ENCODE measurements around the gene MMP24.
"Not testable (repeated sequence)": the region's sequence is repeated elsewhere in the genome, so short reads cannot be mapped to it uniquely, and the experiment has no call there.

MMP24 gene

DNA sequence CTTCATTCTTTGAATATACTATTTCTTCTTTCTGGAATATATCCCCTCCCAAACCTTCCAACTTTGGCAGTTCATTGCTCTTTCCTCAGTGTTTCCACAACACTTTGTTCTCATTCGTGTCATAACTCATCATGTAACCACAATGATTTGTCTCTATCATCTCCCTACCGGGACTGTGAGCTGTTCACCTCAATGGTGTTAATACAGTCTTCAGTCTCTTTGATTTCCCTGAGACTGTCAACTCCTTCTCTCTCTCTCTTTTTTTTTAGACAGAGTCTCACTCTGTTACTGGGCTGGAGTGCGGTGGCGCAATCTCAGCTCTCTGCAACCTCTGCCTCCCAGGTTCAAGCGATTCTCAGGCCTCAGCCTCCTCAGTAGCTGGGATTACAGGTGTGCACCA, 2.5 kb upstream of the MMP24 start:
- DNase-seq: no peak

DNA sequence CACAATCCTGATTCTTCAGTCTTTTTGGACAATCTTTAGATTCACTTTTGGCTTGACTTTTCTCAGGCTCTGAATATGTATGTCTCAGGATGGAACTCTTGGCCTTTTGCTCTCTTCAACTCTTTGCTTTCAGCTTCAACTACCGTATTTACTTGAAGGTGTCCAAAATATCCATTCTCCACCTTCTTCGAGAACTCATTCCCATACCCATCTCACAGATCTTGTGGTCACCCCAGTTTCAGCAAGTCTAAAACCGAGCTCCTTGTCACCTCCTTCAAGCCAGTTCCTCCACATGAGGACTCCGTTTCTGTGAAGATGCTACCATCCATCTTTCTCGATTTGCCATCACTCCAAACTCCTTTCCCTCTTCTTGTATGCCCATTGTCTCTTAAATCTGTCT, 2.0 kb upstream of the MMP24 start:
- no peak for DNase-seq

DNA sequence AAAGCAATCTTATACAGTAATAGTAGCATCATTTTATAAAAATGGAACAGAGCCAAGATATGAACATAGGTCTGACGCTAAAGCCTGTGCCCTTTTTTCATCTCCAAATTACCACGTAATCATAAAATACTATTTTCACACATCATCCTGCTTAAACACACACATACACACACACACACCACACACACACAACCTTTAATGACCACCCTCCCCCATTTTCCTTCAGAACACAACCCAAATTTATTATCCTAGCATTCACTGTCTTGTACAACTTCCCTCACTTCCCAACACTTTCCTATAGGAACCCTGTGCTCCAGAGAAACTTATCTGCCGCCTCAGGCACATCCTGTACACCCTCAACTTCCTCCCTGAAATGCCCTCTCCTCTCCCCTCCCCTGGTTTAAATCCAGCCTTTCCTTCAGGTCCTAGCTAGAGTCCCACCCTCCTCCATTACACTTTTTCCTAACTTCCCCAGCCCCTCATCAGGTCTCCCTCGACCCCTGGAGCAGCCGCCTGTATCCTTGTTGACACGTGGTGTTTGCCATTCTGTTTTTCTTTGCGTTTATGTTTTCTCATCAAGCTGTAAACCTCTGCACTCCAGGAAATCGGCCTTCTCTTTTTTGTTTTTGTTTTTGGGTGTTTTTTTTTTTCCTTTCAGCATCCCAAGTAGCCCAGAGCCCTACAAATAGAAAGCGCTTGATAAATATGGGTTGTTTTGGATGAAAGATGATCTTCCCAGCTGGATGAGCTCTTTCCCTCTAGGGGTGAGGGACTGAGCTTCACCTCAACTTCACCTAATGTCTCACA, 968 bp upstream of the MMP24 start:
- no peak for DNase-seq

DNA sequence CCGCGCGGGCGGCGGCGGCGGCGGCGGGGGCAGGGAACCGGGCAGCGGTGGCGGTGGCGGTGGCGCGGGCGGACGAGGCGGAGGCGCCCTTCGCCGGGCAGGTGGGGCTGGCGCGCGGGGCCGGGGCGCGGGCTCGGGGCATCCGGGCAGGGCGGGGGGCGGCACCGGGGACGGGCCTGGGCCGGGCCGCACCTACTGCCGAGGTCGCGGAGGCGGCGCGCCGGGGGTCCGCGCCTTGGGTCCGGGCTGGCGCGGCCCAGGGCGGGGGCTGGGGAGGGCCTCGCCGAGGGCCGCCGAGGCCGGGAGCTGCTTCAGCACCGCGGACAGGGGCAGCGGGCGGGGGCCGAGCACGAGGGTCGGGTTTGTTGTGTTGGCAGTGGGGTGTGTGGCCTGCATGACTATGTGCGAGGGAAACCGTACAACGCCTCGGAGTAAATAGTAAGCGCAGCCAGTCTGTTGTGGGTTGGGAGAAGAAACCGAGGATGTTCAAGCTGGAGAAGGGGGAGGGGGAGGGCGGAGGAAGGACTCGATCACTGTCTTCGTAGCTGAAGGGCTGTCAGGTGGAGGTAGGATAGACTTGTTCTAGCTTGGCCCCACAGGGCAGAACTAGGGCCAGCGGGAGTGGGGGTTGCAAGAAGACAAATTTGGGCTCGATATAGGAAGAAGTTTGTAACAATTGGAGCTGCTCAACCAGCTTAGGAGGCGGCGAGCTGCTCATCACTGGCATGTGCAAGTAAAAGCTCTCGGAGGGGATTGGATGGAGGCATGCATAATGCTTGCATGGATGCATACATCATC, 593 bp downstream of the MMP24 start:
- DNase-seq: no peak

DNA sequence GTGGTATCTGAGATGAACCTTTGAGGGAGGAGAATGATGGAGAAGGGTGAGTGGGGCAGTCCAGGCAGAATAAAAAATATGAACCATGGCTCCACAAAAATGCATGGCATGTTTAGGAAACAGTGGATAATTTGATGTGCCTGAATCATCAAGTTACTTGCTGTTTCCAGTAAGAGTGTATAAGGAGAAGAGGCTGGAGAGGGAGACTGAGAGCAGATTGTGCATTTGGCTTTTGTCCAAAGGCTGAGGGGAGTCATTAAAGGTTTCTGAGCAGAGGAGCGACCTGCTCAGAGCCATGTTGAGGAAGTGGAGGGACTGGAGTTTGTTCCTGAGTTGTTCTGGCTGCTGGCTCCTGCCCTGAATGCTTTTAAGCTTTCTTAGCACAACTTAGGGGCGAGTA, 6.1 kb downstream of the MMP24 start:
- no peak for DNase-seq

DNA sequence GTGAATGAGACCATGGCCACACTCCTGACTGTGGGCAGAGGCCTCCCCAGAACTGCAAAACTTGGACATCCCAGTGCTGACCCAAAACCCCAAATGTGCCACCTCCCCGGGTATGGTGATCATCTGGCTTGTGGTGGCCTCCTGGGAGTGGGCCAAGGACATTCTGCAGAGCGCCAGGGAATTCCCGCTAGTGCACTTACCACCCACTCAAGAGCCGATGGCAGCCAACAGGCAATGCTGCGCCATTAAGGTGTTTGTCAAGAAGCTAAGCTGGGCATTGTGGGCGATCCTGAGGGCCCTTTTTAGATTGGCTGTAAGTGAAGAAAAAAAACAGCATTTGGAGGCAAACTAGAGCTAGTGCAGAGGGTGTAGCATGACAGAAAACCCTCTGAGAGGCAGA, 9.4 kb downstream of the MMP24 start:
- no peak for DNase-seq

DNA sequence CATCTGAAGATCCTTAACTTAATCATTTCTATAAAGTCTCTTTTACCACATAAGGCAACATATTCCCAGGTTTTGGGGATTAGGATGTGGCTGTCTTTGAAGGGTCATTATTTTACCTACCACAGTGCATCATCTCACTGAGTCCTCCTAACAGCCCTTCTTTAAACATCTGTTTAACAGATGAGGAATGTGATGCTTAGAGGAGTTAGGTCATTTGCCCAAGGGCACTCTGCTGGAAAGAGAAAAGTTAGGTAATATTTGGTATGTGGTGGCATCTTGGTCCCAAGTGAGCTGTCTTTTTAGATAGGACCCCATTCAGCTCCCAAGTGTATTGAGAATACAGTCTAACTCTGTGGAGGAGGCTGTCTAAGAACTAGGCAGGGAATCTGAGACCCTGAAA, 11.0 kb downstream of the MMP24 start:
- DNase-seq: no peak

DNA sequence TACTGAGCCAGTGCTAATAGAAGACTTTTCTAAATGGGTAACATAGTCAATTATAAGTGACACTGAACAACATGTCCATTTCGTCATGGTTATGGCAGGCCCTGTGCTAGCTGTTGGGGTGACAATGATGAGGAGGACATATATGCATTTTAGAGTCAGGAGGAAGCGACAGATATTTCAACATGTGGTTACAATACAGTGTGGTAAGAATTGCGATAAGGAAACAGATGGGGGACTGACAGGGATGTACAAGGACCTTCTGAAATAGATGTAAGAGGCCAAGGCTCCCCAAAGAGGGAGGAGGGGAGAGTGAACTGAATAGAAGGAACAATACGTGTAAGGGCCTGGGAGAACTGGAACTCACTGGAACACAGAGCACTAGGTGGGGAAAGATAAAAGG, 11.7 kb downstream of the MMP24 start:
- DNase-seq: no peak

DNA sequence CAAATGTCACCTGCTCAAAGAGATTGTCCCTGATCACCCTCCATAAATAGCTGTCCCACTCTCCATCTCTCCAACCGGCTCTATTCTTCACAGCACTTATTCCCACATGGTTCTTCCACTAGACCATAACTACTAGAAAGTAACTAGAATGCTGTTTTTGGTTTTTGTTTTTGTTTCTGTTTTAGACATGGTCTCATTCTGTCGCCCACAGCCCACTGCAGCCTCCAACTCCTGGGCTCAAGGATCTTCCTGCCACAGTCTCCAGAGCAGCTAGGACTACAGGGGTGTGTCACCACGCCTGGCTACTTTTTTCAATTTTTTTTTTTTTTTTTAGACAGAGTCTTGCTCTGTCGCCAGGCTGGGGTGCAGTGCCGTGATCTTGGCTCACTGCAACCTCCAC, 12.2 kb downstream of the MMP24 start:
- no peak for DNase-seq

DNA sequence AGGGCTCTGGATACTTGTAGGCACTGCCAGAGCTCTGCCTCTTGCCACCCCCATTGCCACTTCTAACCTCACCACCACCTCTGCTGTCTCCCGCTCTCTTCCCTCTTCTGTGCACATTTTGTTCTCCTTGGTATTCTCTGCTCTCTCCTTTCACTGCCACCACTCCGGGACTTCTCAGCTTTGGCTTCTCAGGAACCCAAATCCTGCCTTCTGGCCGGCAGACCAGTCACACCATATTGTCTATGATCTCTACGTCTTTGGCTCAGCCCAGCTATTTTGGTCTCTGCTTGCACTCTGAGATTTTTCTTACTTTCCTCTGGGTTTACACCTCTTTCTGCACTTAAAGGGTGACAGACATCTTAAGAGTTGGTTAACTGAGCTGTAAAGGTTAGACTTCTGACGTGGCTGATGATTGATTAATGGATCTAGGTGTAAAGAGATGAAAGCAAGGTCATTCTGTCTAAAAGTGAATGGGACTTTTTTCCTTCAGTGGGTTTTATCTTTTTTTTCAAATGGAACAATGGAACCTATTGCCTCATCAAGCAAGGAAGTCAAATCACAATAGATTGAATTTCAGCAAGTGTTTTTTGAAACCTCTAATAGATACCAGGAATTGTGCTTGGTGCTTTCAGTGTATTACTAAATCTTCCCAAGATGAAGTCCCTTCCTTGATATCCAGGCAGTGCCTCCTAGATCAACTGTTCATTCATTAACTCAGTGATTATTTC, 13.8 kb downstream of the MMP24 start:
- no peak for DNase-seq

DNA sequence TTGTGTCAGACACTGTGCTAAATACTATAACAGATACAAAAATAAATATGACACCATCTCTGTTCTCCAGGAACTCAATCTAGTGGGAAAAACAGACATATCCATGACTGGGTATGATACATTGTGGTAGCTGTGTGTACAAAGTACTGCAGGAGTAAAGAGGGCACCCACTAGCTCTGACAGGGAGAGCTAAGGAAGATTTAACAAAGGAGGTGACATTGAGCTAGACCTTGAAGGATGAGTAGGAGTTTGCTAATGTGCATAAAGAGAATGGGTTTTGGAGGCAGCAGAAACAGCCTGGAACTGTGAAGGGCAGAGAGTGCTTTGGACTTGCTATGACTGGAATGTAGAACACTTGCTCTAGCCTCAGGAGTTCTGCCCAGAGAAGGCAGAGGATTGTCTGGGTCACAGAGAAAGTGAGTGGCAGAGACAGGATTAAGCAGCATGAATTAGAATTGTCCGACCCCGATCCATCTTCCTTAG, 14.4 kb downstream of the MMP24 start:
- DNase-seq: no peak

DNA sequence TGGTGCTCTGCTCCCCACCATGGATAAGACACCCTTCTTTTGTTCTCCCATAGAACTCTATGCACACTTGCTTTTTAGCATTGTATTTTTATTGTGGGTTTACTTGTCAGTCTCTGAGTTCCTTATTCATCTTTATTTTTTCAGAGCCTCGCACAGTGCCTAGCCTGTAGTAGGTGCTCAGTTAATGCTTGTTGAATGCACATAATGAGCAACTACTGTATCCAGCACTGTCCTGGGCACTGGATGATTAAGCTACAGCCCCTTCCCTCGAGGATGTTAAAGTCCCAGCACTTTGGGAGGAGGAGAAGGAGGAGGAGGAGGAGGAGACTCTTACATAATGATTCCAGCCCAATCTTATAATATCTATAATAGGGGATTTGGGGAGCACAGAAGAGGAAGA, 16.8 kb downstream of the MMP24 start:
- no peak for DNase-seq

DNA sequence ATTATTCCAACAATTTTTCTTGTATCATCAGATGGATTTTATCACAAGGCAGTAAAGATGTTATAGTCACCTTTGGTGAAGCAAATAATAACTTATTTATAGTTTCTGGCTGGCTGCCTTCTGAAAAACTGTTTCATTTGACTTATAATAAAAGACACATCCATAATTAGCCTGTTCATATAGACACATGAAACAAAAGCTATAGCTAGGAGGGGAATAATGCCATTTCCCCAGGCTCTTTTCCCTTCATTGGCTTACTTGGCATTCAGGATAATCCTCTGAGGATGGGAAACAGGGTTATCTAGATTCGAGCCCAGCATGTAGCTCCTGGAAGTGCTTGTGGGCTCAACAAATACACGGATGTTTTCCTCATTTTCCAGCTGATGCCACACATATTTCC, 17.5 kb downstream of the MMP24 start:
- no peak for DNase-seq

DNA sequence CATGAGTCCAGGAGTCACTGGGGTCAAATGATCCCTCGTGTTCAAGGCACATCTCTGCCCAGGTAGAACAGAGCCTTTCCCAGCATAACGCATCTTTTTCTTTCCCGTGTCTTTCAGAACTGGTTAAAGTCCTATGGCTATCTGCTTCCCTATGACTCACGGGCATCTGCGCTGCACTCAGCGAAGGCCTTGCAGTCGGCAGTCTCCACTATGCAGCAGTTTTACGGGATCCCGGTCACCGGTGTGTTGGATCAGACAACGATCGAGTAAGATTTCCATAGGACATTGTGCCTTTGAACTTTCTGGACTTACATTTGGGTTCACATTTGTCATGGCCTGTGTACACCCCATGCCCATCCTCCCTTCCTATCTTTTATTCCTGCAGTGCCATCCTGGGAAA, 20.2 kb downstream of the MMP24 start:
- no peak for DNase-seq

DNA sequence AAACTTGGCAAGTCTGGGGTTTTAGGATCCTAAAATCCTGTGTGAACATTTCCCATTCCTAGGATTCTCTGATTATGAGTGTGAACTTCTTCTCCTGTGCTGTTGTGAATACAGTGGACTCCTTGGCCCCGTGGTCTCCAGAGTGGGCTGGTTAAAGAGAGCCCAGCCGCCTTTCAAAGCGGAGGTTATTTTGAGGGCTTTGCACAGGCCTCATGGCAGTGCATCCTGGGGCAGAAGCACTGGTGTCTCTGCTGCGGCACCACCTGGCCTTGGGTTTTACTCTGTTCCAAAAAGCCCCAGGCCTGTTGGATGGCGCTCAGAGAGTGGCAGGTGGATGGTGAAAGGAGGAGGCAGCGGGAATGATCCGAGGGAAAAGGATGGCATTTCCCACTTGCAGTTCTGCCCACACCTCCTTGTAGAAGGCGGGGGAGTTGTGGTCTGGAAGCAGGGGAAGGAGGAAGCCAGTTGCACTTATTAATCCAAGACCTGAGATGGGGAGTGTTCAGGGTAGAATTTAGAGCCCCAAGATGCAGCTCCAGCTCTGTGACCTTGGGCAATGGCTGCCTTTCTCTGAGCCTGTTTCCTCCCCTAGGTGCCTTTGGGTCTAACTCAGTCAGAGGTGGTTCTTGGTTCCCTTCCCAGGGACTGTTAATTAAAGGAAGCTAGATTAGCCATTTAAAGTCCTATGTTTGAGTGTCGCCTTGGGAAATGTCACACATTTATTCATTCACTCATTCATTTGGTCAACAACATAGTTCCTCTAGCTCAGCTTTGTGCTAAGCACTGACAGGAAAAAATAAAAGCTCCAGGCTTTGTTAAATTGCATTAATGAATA, 22.4 kb downstream of the MMP24 start:
- no peak for DNase-seq

DNA sequence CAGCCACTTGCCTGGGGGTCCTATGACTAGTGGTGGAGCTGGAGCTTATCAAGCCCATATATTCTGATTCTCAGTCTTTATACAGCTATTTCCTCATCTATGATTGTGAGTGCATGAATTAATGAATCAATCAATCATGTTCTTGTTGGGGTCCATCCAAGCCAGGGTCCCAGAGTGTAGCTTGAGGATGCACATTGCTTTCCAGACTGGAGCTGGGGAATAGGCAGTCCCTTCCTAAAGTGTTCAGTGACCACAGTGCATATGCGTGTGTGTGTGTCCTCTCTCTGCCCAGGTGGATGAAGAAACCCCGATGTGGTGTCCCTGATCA, 25.1 kb downstream of the MMP24 start:
- no peak for DNase-seq

DNA sequence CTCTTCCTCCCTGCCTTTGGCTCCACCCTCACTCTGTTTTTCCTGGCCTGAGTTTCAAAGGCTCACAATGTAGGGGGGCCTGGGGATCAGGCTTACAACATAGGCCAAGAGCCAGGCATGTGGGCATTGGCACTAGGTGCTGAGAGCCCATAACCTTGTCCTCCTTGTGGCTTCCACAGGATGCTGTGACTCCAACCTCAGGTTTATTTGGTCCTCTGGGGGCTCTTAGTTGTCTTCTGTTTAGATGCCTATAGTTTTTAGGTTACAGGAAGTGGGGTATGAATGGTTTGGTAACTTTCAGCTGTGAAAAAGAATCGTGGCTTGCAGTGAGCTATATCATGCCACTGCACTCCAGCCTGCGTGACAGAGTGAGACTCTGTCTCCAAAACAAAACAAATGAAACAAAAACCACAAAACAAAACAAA, 25.6 kb downstream of the MMP24 start:
- peak; percentile 62 for DNase-seq

DNA sequence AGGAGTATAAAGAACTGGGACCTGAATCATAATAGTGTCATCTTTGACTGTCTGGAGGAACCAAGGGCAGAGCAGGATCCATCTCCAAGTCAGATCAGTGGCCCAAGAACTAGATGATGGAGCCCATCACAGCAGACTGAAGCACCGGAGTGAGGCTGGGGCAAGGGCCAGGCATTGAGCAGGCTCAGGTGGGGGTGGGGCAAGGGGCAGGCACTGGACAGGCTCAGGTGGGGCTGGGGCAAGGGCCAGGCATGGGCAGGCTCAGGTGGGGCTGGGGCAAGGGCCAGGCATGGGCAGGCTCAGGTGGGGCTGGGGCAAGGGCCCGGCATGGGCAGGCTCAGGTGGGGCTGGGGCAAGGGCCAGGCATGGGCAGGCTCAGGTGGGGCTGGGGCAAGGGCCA, 26.1 kb downstream of the MMP24 start:
- not testable (repeated sequence) for DNase-seq

DNA sequence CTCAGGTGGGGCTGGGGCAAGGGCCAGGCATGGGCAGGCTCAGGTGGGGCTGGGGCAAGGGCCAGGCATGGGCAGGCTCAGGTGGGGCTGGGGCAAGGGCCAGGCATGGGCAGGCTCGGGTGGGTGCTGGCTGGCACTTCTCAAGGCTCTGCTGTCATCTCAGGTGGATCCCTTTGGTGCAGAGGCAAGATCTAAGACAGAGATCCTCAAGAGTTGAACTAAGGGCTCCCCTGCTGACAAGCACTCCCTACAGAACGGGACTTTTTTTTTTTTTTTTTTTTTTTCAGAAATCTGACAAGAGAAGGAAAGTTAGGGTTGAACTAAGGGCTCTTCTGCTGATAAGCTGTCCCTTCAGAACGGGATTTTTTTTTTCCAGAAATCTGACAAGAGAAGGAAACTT, 26.5 kb downstream of the MMP24 start:
- DNase-seq: no peak

DNA sequence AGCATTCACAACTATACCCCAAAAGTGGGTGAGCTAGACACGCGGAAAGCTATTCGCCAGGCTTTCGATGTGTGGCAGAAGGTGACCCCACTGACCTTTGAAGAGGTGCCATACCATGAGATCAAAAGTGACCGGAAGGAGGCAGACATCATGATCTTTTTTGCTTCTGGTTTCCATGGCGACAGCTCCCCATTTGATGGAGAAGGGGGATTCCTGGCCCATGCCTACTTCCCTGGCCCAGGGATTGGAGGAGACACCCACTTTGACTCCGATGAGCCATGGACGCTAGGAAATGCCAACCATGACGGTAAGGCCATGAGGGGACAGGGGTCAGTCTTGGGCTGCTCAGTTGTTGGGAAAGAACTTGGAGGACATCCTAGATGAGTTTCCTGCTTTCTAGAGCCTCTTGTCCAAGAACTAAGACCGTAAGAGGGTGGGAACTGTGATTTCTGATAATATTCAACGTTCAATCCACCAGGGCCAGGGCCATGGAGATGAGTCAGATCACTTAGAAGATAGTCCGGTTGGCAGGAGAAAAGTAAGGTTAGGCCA, 28.0 kb downstream of the MMP24 start:
- no peak for DNase-seq

DNA sequence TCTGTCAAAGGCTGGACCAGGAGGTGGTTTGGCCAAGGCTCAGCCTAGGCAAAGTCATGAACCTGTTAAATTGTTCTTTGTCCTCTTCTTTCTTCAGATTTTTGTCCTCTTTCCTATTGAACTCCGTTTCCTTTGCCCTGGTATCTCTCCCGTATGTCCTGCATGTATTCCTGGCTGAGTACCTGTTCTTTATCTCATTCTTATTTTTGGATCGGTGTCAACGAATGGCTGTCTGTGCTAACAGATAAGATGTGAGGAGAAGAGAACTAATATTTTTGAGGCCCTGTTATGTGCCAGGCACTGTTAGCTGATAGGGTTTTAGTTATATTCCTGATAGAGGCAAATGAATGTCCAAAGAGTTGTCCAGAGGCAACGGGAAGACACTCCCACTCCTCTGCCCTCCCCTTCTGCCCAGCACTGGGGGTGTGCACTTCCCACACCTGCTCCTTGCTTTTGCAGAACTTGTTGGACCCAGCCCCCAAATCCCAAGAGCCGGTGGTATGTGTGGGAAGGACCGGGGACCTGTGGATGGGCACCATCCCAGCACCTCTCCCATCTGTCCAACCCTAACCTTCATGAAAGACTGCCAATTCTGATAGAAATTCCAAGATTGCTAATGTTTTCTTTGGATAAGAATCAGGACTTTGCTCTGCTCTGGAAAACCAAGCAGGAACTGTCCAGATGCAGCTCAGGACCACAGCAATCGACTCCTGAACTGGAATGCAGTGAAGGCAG, 30.9 kb downstream of the MMP24 start:
- DNase-seq: no peak

DNA sequence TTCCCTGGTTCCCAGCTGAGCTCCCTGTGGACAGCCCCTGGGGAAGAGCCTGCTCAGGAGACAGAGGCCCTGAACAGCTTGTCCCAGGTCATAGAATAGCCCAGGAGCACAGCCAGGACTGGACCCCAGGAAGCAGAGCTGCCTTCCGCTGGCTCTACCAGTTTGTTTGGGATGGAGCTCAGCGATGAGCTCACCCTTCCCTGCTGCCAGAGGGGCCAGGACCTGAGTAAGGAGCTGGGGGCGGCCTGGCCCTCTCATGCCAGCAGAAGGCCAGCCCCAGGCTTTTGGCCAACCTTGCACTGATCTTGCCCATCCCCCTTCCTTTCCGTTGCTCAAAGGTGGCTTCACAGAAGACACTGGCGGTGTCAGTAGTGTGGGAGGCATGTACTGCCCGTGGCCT, 33.9 kb downstream of the MMP24 start:
- DNase-seq: no peak
